Stimulated activated CD4-positive, alpha-beta T cell treated with anti-CD3 and anti-CD28 coated beads, Interleukin-12 subunit alpha, Interleukin-12 subunit beta, amount 100 ng/mL, for 24 hours (primary cell): Measurements from ENCODE around the gene APLP2.

ENCODE experiments used
- DNase-seq, 2 experiments: peaks; one replicate each; pipeline ENCODE4 v3.0.0-alpha.2; 2020; ENCODE audit warnings: low read depth in 2 of 2

The APLP2 gene

DNA sequence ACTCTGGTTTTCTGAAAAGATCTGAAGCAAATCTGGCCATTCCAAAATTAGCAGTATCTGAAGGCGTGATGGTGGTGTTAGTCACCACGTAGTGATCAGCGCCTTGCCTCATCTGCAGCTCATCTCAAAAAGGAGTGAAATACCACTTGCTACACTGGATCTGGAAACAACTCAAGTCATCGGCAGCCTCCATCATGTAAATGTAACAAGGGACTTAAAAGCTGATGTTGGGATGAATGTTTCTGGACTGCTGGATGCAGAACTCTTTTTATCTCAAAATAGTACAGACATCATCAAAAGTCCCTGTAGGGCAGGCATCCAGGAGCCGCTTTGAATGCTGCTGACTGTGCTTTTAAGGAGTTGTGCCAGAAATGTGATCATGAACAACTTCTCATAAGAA lies 14.1 kb upstream of the APLP2 start:
- DNase-seq: no peak

DNA sequence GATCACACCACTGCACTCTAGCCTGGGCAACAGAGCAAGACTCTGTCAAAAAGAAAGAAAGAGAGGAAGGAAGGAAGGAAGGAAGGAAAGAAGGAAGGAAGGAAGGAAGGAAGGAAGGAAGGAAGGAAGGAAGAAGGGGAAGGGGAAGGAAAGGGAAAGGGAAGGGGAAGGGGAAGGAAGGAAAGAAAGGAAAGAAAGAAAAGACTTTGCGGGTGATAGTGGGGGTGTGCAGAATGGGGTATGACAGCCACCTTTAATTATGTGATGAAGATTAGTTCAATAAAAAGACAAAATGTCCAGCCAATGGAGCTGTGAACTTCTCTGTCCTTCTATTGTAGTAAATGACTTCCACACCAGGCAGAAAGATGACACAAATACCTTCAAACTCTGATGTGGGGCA lies 8.7 kb upstream of the APLP2 start:
- DNase-seq: no peak

DNA sequence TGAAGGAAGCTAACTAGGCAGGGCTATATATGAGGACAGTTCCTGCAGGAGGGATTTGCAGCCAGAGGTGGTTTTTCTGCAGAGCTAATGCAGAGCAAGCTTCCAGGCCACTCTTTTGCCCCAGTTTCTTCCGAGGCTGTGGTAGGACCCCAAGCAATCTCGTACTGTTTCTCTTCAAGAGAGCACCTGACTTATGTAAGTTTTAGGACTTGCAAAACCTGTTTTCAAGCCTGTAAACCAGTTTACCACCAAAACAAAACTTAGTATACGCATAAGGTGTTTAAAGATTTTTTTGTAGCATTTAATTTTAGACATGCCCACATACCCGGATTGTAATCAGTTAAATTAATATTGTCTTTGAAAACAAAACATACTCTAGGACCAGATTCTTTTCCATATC lies 7.7 kb upstream of the APLP2 start:
- no peak for DNase-seq

DNA sequence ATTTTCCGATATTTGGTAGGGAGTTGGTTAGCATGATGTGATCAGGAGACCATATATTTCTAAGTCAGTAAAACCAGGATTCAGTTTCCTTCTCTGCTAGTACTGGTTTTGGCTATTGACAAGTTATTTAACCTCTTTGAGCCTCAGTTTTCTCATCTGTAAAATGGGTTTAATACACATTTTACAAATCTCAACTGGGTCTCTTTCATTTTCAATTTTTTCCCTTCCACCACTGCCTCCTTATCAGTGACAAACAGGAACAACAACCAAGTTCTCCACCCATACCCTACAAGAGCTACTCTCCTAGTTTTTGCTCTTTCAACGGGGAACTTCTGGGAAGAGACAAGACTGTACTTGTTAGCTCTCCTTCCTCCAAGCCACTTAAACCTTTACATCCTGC lies 6.2 kb upstream of the APLP2 start:
- no peak for DNase-seq

DNA sequence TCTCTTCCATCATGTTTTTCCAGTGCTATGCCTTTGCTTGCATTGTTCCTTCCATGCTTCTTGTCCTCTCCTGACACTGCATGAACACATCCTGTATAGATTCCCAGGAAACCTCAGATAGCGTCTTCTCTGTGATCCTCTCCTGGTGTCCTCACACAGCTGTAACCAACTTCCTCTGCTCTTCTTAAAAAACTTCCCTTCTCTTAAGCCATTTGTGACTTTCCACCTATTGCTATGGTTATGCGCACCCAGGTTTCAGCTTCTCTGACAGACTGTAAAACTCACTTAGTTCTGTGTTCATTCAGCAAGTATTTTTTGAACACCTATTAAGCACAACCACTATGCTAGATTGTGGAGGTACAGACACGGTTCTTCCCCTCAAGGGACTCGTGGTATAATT lies 5.1 kb upstream of the APLP2 start:
- no peak for DNase-seq

DNA sequence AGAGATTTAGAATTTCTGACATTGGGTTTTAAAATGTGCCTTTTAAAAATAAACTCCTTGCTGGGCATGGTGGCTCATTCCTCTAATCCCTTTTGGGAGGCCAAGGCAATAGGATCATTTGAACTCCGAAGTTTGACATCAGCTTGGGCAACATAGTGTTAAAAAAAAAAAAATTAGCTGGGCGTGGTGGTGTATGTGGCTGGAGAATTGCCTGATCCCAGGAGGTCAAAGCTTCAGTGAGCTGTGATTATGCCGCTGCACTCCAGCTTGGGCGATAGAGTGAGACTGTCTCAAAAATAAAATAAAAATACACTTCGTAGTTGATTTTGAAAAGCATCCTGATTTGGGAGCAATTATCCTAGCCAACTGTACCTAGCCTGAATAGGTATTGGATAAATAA lies 3.4 kb upstream of the APLP2 start:
- DNase-seq: no peak

DNA sequence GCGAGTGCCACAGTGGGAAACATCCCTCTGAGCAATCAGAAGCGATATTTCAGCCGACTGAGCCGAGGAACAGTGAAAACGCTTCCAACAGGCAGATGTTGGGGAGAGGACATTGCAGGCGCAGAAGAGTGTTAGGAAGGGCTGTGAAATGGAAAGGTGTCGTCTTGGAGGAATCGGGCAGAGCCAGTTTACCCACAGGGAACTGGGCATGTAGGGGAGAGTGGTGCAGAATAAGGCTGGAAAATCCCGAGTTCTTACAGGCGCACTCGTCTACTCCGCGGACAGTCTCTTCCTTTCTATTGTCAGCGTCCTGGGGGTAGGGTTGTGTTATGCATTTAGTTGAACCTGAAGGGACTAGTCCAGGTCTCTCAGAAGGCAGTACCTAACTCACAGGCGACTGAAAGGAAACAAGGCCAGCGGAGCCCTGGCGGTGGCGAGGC lies 1.1 kb upstream of the APLP2 start:
- peak in 1 of 2 experiments; percentile 3 for DNase-seq

DNA sequence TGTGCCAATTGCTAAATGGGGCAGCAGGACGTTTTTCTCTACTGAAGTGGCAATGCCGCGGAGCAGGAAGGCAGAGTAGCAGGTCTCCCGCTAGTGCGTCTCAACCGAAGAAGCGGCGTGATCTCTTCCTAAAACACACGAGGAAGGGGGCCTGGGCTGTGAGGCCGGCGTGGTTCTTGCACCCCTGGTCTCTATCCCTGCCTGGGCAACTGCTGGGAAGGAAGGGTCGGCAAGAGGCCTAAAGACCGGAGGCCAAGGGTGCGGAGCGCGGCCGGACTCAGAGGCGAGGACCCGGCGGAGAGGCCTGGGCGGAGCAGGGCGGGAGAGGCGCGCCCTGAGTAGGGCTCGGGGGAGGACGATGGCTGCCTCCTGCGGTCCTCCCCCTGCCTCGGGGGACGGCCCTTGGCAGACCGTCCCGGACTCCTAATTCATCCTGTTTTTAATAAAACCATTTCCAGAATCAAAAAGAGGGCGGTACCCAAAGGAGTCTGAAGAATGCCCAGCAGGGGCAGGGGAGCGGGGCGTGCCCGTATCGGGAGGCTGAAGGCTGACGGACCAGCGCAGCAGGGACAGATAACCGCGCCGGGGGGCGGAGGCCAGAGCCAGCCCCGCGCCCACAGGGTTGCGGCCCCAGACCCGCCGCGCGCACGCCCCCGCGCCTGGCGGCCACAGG lies 572 bp upstream of the APLP2 start:
- DNase-seq: peak in 1 of 2 experiments; percentile 23

DNA sequence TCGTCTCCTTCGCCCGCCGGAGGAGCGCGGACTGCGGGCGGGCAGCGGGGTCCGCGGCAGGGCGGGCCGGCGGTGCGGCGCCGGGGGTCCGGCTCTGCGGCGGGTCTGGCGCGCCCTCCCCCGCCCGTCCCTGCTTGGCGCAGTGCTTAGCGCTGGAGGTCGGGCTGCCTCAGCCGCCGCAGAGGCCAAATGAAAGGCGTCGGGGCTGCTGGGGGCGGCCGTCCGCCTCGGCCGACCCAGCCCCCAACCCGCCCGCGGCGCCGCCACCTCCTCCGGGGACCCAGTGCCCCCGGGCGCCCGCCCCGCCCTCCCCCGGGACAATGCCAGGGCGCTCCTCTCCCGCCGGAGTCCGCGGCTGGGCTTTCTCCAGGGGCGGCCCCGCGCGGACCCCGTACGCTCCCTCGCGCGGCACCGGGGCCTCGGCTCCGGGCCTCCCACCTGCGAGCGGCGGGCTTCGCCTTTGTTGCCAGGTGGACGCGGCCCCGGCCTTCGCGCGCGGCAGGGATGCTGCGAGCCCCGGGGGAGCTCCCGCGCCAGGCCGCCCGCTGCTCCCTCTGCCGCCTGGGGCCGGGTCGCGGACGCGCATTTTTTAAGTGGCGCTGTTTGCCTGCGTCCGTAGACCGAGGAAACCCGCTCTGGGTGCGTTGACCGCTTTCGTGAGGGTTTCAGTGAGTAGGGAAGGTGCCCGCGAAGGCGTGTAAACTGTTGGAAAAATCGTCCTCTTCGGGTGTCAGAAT lies 583 bp downstream of the APLP2 start:
- DNase-seq: peak; percentile 5 to 29

DNA sequence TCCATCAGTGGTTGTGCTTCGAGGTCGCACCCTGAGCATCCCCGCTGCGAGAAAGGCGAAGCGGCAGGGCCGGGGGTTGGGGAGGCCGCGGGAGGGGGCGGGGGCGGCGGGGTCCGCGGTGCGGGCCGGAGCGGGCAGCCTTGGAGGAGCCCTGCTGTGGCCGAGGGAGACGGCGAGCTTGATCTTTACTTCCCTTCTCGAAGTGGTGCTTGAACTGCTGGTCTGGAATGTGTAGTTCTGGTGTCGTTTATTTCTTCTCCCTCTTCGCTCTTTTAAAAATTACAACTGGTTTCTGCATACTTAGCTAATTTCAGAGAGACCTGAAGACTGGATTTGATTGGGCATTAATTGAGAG lies 1.1 kb downstream of the APLP2 start:
- DNase-seq: no peak

DNA sequence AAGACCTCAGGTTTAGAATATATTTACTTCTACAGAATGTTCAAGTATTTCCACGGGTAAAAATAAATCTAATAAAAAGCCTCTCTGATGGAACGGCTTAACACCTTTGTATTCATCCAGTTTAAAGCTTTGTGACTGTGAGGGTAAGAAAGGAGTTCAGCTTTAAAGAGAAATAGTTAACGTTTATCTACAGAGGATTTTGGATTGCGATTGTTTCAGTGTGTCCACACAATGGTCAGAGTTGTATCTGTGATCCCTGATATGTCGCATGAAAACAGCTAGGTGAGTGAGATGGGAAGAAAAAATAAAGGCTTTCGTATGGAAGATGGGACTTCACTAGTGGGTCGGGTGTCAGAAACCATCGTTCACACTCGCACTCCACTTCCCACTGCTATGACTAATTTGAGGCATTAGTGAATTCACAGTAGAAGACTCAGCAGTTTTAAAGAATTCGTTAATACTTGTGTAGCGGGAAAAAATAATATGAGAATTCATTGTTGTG lies 1.6 kb downstream of the APLP2 start:
- no peak for DNase-seq

DNA sequence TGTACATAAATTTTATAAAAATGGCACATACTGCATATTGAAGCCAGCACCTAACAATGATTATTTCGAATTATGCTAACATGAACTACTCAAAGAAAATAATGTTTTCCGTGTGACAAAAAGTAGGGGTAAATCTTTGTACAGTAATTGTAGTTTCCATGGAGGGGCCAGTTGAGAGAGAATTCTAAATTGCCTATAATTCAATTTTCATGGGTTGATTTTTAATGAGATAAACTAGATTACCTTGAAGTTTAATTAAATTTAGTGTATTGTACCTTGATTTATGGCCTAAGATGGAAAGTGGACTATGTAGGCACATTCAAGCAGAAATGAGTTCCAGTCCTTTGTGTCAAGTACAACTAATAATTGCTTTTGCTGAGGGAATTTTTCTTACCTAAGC lies 5.0 kb downstream of the APLP2 start:
- DNase-seq: no peak

DNA sequence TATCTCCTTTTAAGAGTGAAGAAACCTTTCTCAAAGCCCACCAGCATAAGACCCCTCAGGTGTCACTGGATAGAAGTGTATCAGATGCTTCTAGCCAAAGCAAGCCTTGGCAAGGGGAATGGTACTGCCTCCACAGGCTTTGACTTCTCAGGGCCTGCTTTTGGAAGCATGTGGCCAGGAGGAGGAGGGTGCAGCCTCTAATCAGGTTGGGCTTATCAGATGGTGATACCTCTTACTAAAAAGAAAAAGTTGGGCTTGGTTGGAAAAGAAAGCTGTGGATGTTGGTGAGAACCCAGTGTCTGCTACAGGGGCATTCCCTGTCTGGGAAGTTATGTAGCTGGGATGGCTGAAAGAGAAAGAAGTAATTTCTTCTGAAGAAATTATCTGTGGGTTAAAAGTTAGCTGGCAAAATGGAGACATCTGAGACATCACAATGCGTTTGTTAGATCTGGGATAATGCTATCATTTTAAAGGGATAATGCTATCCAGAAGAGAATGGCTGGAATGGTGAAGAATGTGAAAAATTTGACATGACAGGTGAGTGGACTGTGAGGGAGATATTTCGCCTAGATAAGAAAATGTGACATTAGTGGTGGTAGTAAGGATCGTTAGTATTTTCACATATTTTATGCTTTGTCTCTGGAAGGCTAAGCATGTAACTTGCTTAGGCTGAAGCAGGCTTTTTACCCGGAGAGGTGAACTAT lies 7.2 kb downstream of the APLP2 start:
- no peak for DNase-seq

DNA sequence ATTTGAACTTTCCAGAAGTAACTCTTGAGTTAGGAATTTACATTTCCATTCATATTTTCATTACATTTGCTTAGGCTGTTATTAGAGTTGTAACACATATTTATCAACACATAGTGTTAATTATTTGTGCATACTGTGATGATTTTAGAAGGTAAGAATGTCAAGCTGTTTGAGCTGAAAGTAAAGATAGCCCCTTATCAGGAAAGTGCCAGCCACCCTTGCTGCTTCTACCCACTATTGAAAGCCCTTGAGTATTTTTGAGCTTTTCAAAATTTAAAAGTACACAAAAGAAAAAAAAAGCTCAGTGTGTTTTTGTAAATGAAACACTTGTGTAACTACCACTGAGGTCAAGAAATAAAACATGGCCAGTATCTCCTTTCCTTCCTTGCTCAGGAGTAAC lies 8.0 kb downstream of the APLP2 start:
- no peak for DNase-seq

DNA sequence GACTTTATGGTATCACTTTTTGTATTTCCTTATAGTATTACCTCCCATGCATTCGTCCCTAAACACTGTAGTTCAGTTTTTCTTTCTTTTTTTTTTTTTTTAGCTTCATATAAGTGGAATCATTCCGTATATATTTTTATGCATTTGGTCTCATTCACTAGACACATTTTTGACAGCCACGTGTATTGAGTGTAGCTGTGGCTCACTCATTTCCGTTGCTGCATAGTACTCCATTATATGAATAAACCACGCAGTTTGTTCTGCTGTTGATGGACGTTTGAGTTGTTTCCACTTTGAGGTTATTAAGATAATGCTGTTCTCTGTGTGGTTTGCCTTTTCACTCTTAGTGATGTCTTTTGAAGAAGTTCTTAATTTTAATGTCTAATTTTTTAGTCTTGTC lies 8.4 kb downstream of the APLP2 start:
- no peak for DNase-seq

DNA sequence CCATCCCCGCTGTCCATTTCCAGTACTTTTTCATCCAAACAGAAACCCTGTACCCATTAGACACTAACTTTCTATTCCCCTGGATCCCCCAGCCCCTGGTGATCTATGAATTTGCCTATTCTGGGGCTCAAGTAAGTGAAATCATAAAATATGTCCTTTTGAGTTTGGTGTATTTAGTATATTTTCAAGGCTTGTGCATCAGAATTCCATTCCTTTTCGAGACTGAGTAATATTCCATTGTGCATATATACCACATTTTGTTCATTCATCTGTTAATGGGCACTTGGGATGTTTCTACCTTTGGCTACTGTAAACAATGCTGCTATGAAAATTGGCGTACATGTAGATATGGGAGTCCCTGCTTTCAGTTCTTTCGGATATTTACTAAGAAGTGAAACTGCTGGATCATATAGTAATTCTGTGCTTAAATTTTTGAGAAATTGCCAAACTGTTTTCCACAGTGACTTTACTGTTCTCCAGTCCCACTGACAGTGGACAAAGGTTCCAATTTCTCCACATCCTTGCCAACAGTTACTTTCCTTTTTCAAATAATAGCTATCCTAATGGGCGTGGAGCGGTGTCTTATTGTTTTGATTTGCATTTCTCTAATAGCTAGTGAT lies 16.1 kb downstream of the APLP2 start:
- no peak for DNase-seq

DNA sequence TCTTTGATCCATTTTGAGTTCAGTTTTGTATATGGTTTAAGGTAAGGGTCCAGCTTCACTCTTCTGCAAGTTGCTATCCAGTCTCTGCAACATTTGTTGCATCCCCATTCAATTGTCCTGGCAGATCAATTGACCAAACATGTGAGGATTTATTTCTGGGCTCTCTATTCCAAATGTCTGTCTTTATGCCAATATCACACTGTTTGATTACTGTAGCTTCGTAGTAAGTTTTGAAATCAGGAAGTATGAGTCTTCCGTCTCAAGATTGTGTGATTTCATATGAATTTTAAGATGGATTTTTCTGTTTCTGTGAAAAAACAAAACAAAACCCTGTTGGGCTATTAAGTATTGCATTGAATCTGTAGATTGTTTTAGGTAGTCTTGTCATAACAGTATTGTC lies 17.0 kb downstream of the APLP2 start:
- DNase-seq: no peak

DNA sequence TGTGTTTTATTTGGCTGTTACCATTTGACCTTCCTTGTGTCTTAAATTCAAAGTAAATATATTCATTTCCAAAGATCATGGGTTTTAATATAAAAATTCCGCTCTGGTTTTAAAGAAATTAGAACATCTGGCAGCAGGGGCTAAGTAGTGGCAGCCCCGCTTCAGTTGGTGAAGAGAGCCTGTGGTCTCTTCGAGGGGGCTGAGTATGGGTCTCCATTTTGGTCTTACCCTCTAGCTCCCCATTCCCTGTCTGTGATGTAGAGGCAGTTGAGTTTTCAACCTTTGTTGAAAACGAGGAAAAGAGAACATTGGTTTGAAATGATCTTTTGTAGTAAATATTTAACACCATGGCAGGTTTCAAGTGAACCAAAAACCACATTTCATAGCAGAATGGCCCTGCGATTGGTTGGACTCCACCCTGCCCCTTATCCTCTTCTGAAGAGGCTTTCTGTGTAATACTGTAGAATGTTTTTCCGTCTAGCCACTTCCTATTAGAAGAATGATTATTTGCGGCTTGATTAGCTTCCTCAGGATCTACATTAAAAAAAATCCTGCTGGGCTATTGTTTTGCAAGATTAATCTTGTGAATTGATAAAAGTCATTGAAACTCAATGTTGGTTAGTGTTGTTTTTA lies 17.7 kb downstream of the APLP2 start:
- DNase-seq: no peak

DNA sequence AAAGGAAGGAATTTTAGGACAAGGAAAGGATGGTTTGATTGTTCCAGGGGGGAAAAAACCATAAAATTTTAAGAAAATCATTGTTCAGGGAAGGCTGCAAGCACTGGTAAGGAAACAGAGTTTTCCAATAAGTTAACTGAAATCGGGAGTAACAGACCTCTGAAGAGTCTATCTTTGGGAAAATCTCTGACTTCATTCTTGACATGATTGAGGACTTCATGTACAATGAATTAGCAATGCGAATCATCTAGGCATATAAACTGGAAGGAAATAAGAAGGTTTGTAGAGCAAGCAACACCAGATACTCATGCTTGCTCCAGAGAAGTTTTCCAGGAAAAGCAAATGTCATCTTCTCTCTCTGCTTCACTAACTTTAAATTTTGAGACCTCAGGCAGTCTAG lies 18.5 kb downstream of the APLP2 start:
- no peak for DNase-seq

DNA sequence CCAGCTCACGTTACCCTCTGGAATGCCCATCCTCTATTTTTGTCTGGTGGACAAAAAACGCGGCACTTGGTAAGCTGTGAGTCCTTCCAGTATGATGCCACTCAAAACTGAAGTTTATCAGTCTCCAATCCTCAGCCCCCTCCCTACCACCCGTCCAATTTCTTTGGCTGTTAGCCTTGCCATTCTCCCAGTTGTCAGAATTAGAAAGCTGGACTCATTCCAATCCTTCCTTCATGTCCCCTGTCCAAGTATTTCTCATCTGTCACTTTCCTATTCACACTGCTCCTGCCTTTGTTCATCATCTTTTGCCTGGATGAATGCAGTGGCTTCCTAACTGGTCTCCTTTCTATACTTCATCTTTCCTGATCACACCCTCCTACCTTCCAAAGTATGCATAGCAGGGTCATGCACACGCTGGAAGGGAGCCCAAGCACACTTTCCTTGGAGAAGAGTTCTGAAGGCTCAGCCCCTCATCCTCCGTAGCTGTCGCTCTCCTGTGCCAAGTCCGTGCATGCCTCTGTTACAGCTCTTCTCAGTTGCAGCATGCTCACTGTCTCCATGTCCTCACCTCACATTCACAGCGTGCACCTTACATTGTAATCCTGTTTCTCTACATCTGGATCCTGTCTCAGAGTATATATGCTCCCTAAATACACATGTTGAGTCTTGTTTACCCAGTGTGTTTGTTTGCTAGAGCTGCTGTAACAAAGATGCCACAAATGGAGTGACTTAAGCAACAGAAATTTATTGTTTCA lies 19.4 kb downstream of the APLP2 start:
- no peak for DNase-seq

DNA sequence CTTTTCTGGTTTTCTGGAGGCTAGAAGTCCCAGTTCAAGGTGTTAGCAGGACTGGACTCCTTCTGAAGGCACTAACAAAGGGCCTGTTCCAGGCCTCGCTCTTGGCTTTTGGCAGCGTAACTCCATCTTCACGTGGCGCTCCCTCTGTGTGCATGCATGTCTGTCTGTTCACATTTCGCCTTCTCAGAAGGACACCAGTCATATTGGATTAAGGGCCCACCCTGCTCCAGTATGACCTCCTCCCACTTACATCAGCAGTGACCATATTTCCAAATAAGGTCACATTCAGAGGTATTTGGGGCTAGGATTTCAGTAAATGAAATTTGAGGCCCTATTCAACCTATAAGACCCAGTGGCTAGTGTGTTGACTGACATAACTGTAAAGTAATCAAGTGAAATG lies 20.0 kb downstream of the APLP2 start:
- DNase-seq: no peak
